Measurements from ENCODE around the gene ELL2. TPM values are rescaled to one million over a fixed set of nuclear protein-coding genes. Genes with fewer than 3 reads are reported as not detected.
A peak's percentile ranks its signal among the peaks of the same experiment; 100 is the strongest.

ELL2 gene
- total and polyA plus RNA-seq, 2 of the 13 experiments (the other 11 are each of a cell fraction or from before 2014, with no cell fraction given) = 78.9 to 97.1 TPM

GRCh38 chr5:95986937-95987520 is 25.4 kb upstream of the ELL2 start (continued):
- no peak for TF ChIP-seq SCMH1 (CRISPR knock-in tag; IDR thresholded peaks at IDR 0.05; ENCODE audit: borderline replicate concordance)
- TF ChIP-seq MTA3 (CRISPR knock-in tag; IDR thresholded peaks at IDR 0.05) = no peak
- no peak for TF ChIP-seq ZNF879 (CRISPR knock-in tag; IDR thresholded peaks at IDR 0.05)
- TF ChIP-seq PHF21A (CRISPR knock-in tag; IDR thresholded peaks at IDR 0.05) = peak; percentile 99
- peak; percentile 98 for TF ChIP-seq RCOR2 (CRISPR knock-in tag; IDR thresholded peaks at IDR 0.05)
- peak; percentile 77; the same call in 1 of the 2 replicates for TF ChIP-seq SIX1 (CRISPR knock-in tag; IDR thresholded peaks at IDR 0.05; ENCODE audit: borderline replicate concordance)
- TF ChIP-seq MEIS2 (CRISPR knock-in tag; IDR thresholded peaks at IDR 0.05) = peak; percentile 45; the same call in 1 of the 2 replicates
- TF ChIP-seq KDM2A (CRISPR knock-in tag; IDR thresholded peaks at IDR 0.05; ENCODE audit: borderline replicate concordance, low read depth) = peak; percentile 60
- peak; percentile 66; the same call in 1 of the 2 replicates for TF ChIP-seq ZNF703 (CRISPR knock-in tag; IDR thresholded peaks at IDR 0.05; ENCODE audit: borderline replicate concordance)
- no peak for TF ChIP-seq DMTF1 (CRISPR knock-in tag; IDR thresholded peaks at IDR 0.05)
- TF ChIP-seq HNF1B (CRISPR knock-in tag; IDR thresholded peaks at IDR 0.05) = peak; percentile 94
- 0 out of 2 replicates have a peak, but pooled peaks have one; percentile 34 for TF ChIP-seq SIN3A (IDR thresholded peaks at IDR 0.05; ENCODE audit: borderline replicate concordance, low read depth, low read length)
- peak; percentile 87 for TF ChIP-seq SIX4 (CRISPR knock-in tag; IDR thresholded peaks at IDR 0.05)
- no peak for TF ChIP-seq ZSCAN22 (CRISPR knock-in tag; IDR thresholded peaks at IDR 0.05)
- TF ChIP-seq ZNF441 (CRISPR knock-in tag; IDR thresholded peaks at IDR 0.05; ENCODE audit: borderline replicate concordance) = no peak
- TF ChIP-seq ZNF264 (CRISPR knock-in tag; IDR thresholded peaks at IDR 0.05) = 0 out of 2 replicates have a peak, but pooled peaks have one; percentile 30
- TF ChIP-seq PBX3 (CRISPR knock-in tag; IDR thresholded peaks at IDR 0.05; ENCODE audit: borderline replicate concordance) = no peak
- TF ChIP-seq GFI1 (CRISPR knock-in tag; IDR thresholded peaks at IDR 0.05; ENCODE audit: borderline replicate concordance) = peak; percentile 99
- TF ChIP-seq ZMYM4 (CRISPR knock-in tag; IDR thresholded peaks at IDR 0.05) = peak; percentile 98
- no peak for TF ChIP-seq PRMT3 (CRISPR knock-in tag; IDR thresholded peaks at IDR 0.05; ENCODE audit: borderline replicate concordance, low read depth)
- peak; percentile 90 for TF ChIP-seq BORCS8-MEF2B (CRISPR knock-in tag; IDR thresholded peaks at IDR 0.05)
- TF ChIP-seq ZFP62 (CRISPR knock-in tag; IDR thresholded peaks at IDR 0.05) = no peak
- peak; percentile 63; the same call in 1 of the 2 replicates for TF ChIP-seq ATF7 (IDR thresholded peaks at IDR 0.05)
- peak; percentile 89; the same call in 1 of the 2 replicates for TF ChIP-seq ATF7 (CRISPR knock-in tag; IDR thresholded peaks at IDR 0.05)
- TF ChIP-seq HDAC6 (IDR thresholded peaks at IDR 0.05; ENCODE audit: low read depth, low read length) = no peak
- TF ChIP-seq ZNF891 (CRISPR knock-in tag; IDR thresholded peaks at IDR 0.05) = no peak

Data from HepG2 (cell line).